ENCODE results near the gene KIF1A.
"Not testable (repeated sequence)": the region's sequence is repeated elsewhere in the genome, so short reads cannot be mapped to it uniquely, and the experiment has no call there.

KIF1A gene

GRCh38 chr2:240683329-240683979 is 136.6 kb downstream of the KIF1A start:
- not testable (repeated sequence) for H3K4me1 ChIP-seq (ENCODE audit: control insufficient read depth, insufficient read depth, low read length); H3K9me3 ChIP-seq (ENCODE audit: control insufficient read depth, insufficient read depth, low read length); H3K27me3 ChIP-seq (ENCODE audit: control insufficient read depth, insufficient read depth, low read length); H3K27ac ChIP-seq (ENCODE audit: low read depth, low read length); H3K4me3 ChIP-seq (ENCODE audit: low read depth, low read length); H3K9ac ChIP-seq (ENCODE audit: low read depth, low read length); H3K36me3 ChIP-seq (ENCODE audit: control insufficient read depth, insufficient read depth, low read length)

DNA sequence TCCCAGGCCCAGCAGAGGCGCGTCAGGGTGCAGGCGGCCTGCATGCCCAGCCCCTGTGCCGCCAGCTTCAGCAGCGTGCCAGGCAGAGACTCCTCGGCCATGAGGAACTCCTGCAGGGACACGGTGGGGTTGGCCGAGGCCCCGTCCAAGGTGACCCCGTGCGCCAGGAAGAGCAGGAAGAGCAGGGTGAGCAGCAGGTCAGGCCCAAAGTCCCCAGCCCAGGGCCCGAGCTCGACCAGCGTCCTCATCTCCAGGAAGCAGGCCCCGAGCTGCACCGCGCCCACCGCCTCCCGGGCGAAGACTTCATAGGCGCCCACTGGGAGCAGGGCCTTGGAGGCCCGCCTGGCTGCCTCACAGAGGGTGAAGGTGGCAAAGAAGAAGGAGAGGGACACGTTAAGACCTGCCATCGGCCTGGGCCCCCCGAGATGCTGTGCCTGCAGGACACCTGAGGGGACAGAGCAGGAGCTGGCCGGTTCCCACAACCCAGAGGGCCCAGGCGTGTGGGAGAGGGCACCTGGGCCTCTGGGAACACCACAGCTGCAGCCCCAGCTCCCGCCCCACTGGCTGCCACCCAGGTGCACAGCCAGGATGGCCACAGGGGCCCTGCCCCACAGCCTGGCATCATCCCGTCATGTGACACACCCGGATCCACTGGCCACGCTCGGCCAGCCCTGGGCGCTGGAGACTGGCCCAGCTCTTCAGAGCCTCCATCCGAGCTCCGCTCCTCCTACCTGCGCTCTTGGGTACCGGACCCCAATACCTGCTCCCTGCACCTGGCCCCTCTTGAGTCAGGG is 137.4 kb downstream of the KIF1A start, which contains the start of gene AQP12B:
Gene AQP12B, minus strand, starts transcription at position 455 of the 794 bp plus-strand sequence. Its CDS starts 48 bp downstream, at position 407.
- not testable (repeated sequence) for H3K4me3 ChIP-seq (ENCODE audit: low read depth, low read length); H3K36me3 ChIP-seq (ENCODE audit: control insufficient read depth, insufficient read depth, low read length); H3K9me3 ChIP-seq (ENCODE audit: control insufficient read depth, insufficient read depth, low read length); H3K4me1 ChIP-seq (ENCODE audit: control insufficient read depth, insufficient read depth, low read length); H3K9ac ChIP-seq (ENCODE audit: low read depth, low read length); H3K27ac ChIP-seq (ENCODE audit: low read depth, low read length); H3K27me3 ChIP-seq (ENCODE audit: control insufficient read depth, insufficient read depth, low read length)

DNA sequence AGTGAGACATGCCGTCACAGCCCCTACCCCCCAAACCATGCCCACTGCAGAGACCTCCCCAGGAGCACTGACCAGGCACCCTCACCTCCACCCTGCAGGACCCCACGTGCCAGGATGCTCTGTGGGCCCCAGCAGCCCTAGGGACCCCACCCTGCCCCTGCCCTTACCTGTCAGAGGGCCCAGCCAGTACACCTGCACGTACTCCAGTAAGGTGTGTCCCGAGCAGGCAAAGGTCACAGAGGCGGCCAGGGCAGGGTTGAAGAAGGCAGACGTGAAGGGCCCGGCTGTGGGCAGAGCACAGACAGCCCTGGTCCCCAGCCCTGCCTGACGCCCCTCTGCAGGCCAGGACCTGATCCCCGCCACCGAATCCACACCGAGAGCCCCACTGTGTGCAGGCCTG is 139.8 kb downstream of the KIF1A start:
- not testable (repeated sequence) for H3K27me3 ChIP-seq (ENCODE audit: control insufficient read depth, insufficient read depth, low read length); H3K27ac ChIP-seq (ENCODE audit: low read depth, low read length); H3K9me3 ChIP-seq (ENCODE audit: control insufficient read depth, insufficient read depth, low read length); H3K36me3 ChIP-seq (ENCODE audit: control insufficient read depth, insufficient read depth, low read length); H3K9ac ChIP-seq (ENCODE audit: low read depth, low read length); H3K4me1 ChIP-seq (ENCODE audit: control insufficient read depth, insufficient read depth, low read length); H3K4me3 ChIP-seq (ENCODE audit: low read depth, low read length)

DNA sequence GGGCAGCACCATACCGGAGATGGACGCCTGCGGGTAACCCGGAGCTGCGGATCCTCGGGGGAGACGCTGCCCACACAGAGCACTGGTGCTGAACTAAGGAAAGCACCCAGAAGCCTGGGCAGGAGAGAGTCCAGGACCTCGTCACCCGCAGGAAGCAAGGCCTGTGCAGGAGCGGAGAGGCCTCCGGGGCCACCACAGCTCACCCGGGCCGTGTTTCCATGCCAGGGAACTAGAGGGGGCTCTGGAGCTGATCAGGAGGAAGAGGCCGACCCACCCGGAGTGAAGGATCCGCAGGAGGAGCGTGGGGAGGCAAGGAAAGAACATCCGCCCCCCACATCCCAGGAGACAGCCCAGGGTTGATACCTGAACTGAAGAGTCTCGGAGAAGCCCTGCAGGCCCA is 141.1 kb downstream of the KIF1A start:
- not testable (repeated sequence) for H3K4me1 ChIP-seq (ENCODE audit: control insufficient read depth, insufficient read depth, low read length); H3K9me3 ChIP-seq (ENCODE audit: control insufficient read depth, insufficient read depth, low read length); H3K27ac ChIP-seq (ENCODE audit: low read depth, low read length); H3K9ac ChIP-seq (ENCODE audit: low read depth, low read length); H3K36me3 ChIP-seq (ENCODE audit: control insufficient read depth, insufficient read depth, low read length); H3K27me3 ChIP-seq (ENCODE audit: control insufficient read depth, insufficient read depth, low read length); H3K4me3 ChIP-seq (ENCODE audit: low read depth, low read length)

DNA sequence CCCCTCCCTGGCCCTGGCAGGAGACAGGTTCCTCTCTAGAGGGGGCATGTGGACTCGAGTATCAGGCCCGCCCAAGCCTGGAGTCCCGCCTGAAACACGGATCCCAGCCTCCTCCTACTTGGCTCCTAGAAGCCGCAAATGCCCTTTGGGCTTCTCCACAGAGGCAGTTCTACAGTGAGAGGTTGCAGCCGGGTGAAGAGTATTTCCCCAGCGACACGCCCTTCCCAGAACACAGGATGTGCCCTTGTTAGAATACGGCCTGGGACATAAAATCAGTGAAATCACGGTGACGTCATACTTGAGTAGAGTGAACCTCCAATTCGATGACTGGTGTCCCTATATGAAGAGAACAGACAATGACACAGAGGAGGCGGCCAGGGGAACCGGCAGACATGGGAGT is 142.0 kb downstream of the KIF1A start:
- not testable (repeated sequence) for H3K4me1 ChIP-seq (ENCODE audit: control insufficient read depth, insufficient read depth, low read length); H3K9ac ChIP-seq (ENCODE audit: low read depth, low read length); H3K27me3 ChIP-seq (ENCODE audit: control insufficient read depth, insufficient read depth, low read length); H3K4me3 ChIP-seq (ENCODE audit: low read depth, low read length); H3K36me3 ChIP-seq (ENCODE audit: control insufficient read depth, insufficient read depth, low read length); H3K9me3 ChIP-seq (ENCODE audit: control insufficient read depth, insufficient read depth, low read length); H3K27ac ChIP-seq (ENCODE audit: low read depth, low read length)

GRCh38 chr2:240675345-240675744 is 144.7 kb downstream of the KIF1A start:
- not testable (repeated sequence) for H3K36me3 ChIP-seq (ENCODE audit: control insufficient read depth, insufficient read depth, low read length); H3K4me3 ChIP-seq (ENCODE audit: low read depth, low read length); H3K9ac ChIP-seq (ENCODE audit: low read depth, low read length); H3K27ac ChIP-seq (ENCODE audit: low read depth, low read length); H3K4me1 ChIP-seq (ENCODE audit: control insufficient read depth, insufficient read depth, low read length); H3K9me3 ChIP-seq (ENCODE audit: control insufficient read depth, insufficient read depth, low read length)
- peaks cover 12% of the 10 kb centered on the region for H3K27me3 ChIP-seq (ENCODE audit: control insufficient read depth, insufficient read depth, low read length)

GRCh38 chr2:240674461-240675184 is 145.4 kb downstream of the KIF1A start:
- H3K4me1 ChIP-seq (ENCODE audit: control insufficient read depth, insufficient read depth, low read length); H3K9ac ChIP-seq (ENCODE audit: low read depth, low read length); H3K9me3 ChIP-seq (ENCODE audit: control insufficient read depth, insufficient read depth, low read length); H3K4me3 ChIP-seq (ENCODE audit: low read depth, low read length); H3K27ac ChIP-seq (ENCODE audit: low read depth, low read length); H3K36me3 ChIP-seq (ENCODE audit: control insufficient read depth, insufficient read depth, low read length): not testable (repeated sequence)
- peaks cover 12% of the 10 kb centered on the region for H3K27me3 ChIP-seq (ENCODE audit: control insufficient read depth, insufficient read depth, low read length)

DNA sequence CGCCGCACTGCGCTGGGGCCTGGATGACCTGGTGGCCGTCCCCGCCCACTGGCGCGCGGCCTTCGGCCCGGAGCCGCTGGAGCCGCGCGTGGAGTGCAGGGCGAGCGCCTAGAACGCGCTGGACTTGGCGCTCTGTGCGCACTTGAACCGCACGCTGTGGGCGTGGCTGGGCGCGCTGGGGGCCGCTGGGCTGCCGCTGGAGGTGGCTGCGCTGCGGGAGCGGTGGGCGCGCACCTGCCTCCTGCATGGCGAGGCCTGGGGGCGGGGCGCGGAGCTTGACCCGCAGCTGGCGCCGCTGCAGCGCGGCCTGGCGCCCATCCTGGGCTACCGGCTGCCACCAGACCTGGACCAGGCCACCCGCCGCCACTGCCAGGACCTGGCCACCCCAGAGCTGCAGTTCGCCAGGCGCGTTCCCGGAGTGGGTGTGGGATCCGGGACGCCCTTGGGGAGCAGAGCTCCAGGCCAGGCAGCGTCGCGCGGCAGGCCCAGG is 147.3 kb downstream of the KIF1A start:
- Histone ChIP-seq H3K9ac (ENCODE audit: low read depth, low read length) (no peak overlapping the region), H3K27ac (ENCODE audit: low read depth, low read length) (no peak overlapping the region), H3K4me1 (ENCODE audit: control insufficient read depth, insufficient read depth, low read length) (no peaks in the 10 kb centered on the region), H3K4me3 (ENCODE audit: low read depth, low read length) (peak overlapping the region; percentile 19; the same call in 1 of the 2 replicates), H3K9me3 (ENCODE audit: control insufficient read depth, insufficient read depth, low read length) (no peaks in the 10 kb centered on the region), H3K27me3 (ENCODE audit: control insufficient read depth, insufficient read depth, low read length) (peaks cover 12% of the 10 kb centered on the region), H3K36me3 (ENCODE audit: control insufficient read depth, insufficient read depth, low read length) (no peaks in the 10 kb centered on the region)

- no peak overlapping the region for H3K27ac ChIP-seq (ENCODE audit: low read depth, low read length)
- no peaks in the 10 kb centered on the region for H3K4me1 ChIP-seq (ENCODE audit: control insufficient read depth, insufficient read depth, low read length)
- no peak overlapping the region for H3K9ac ChIP-seq (ENCODE audit: low read depth, low read length)
- H3K4me3 ChIP-seq (ENCODE audit: low read depth, low read length), result peak overlapping the region; percentile 19; the same call in 1 of the 2 replicates
- H3K27me3 ChIP-seq (ENCODE audit: control insufficient read depth, insufficient read depth, low read length), result peaks cover 12% of the 10 kb centered on the region
- H3K9me3 ChIP-seq (ENCODE audit: control insufficient read depth, insufficient read depth, low read length), result no peaks in the 10 kb centered on the region
- no peaks in the 10 kb centered on the region for H3K36me3 ChIP-seq (ENCODE audit: control insufficient read depth, insufficient read depth, low read length)
These were observed 147.8 kb downstream of the KIF1A start for GRCh38 chr2:240672076-240672700.

GRCh38 chr2:240670950-240671349 is 149.1 kb downstream of the KIF1A start:
- Histone ChIP-seq H3K4me1 (ENCODE audit: control insufficient read depth, insufficient read depth, low read length) (no peaks in the 10 kb centered on the region), H3K9ac (ENCODE audit: low read depth, low read length) (no peak overlapping the region), H3K4me3 (ENCODE audit: low read depth, low read length) (no peak overlapping the region), H3K27ac (ENCODE audit: low read depth, low read length) (no peak overlapping the region), H3K36me3 (ENCODE audit: control insufficient read depth, insufficient read depth, low read length) (no peaks in the 10 kb centered on the region), H3K9me3 (ENCODE audit: control insufficient read depth, insufficient read depth, low read length) (no peaks in the 10 kb centered on the region), H3K27me3 (ENCODE audit: control insufficient read depth, insufficient read depth, low read length) (peaks cover 16% of the 10 kb centered on the region)

Data from HUES48 (cell line).